CD4-positive, alpha-beta T cell (primary cell): ENCODE results near the gene YTHDF2. TPM values are rescaled to one million over a fixed set of nuclear protein-coding genes. Genes with fewer than 3 reads are reported as not detected.

Experiments
- ATAC-seq: fragments of 200-7000 bp; cut with Tn5 transposase; one replicate; pipeline ENCODE4 v1.10.0; 2022; ENCODE audit warnings: mild to moderate bottlenecking; ENCODE audit not compliant: poor library complexity
- CTCF ChIA-PET: fragments of 350-600 bp; sonication (Branson Sonifier 250); formaldehyde crosslinking; loops from one replicate; lab custom pipeline; 2021; ENCODE audit warnings: antibody characterized with exemption, inconsistent platforms; lab: Charles Lee
- POLR2A ChIA-PET: fragments of 350-600 bp; sonication (Branson Sonifier 250); formaldehyde crosslinking; loops from one replicate; lab custom pipeline; 2021; ENCODE audit warnings: antibody characterized with exemption, inconsistent platforms; lab: Charles Lee
- DNase-seq, 14 experiments: peaks; one replicate each; pipeline ENCODE4 v3.0.0-alpha.2; 2013 to 2020; ENCODE audit warnings: mixed read lengths in 2 of 14
- H3K27ac ChIP-seq, 2 donors: one replicate each; pipeline versions ENCODE4 v1.5.1 to v1.7.0; 2013; ENCODE audit warnings: low read length in 2 of 2, low read depth in 1 of 2, mild to moderate bottlenecking in 1 of 2
- H3K27me3 ChIP-seq, 2 experiments: 1 replicate in 1 of 2; 2 replicates in 1 of 2; pipeline versions ENCODE4 v1.6.1 to v1.7.0; 2013; ENCODE audit warnings: low read length in 2 of 2, control low read depth in 1 of 2, mild to moderate bottlenecking in 1 of 2, moderate library complexity in 1 of 2; ENCODE audit not compliant: insufficient read depth in 2 of 2, control insufficient read depth in 1 of 2
- H3K36me3 ChIP-seq: one replicate; pipeline ENCODE4 v1.6.1; 2013; ENCODE audit warnings: low read length, control low read depth; ENCODE audit not compliant: insufficient read depth
- H3K4me1 ChIP-seq: one replicate; pipeline ENCODE4 v1.6.1; 2013; ENCODE audit warnings: low read length, control low read depth; ENCODE audit not compliant: insufficient read depth
- H3K4me3 ChIP-seq: one replicate; pipeline ENCODE4 v1.5.1; 2013; ENCODE audit warnings: mild to moderate bottlenecking, low read length, moderate library complexity
- H3K9me3 ChIP-seq, 2 experiments: 1 replicate in 1 of 2; 2 replicates in 1 of 2; pipeline versions ENCODE4 v1.6.1 to v1.7.0; 2013; ENCODE audit warnings: low read length in 2 of 2, mild to moderate bottlenecking in 2 of 2, control low read depth in 1 of 2, moderate library complexity in 1 of 2; ENCODE audit not compliant: control insufficient read depth in 1 of 2, insufficient read depth in 1 of 2
- H3K27ac Mint-ChIP-seq: one replicate; pipeline ENCODE4 v1.8.0; 2020; ENCODE audit warnings: mixed read lengths
- H3K27me3 Mint-ChIP-seq: one replicate; pipeline ENCODE4 v1.8.0; 2021; ENCODE audit warnings: mixed read lengths
- H3K36me3 Mint-ChIP-seq: one replicate; pipeline ENCODE4 v1.8.0; 2021; ENCODE audit warnings: low read depth, mixed read lengths
- H3K4me1 Mint-ChIP-seq: one replicate; pipeline ENCODE4 v1.8.0; 2021; ENCODE audit warnings: low read depth, mixed read lengths
- H3K4me3 Mint-ChIP-seq: one replicate; pipeline ENCODE4 v1.8.0; 2020; ENCODE audit warnings: mild to moderate bottlenecking, mixed read lengths
- H3K9me3 Mint-ChIP-seq: one replicate; pipeline ENCODE4 v1.8.0; 2020; ENCODE audit warnings: mixed read lengths
- CTCF ChIP-seq: fragments of 200-600 bp; IDR thresholded peaks from one replicate; pipeline ENCODE4 v1.8.0; 2022; ENCODE audit warnings: antibody characterized with exemption, mild to moderate bottlenecking
- intact Hi-C, 2 experiments: fragments of 100-400 bp; cut with DNase I in 1 of 2; cut with micrococcal nuclease in 1 of 2; formaldehyde crosslinking; loops; one replicate each; pipeline versions ENCODE4 v1.15.1 to v1.9.0; 2023 to 2025; cut with DNase I, micrococcal nuclease
- total RNA-seq, 174 experiments: library from RNA in 2 of 174; stranded (reverse) in 2 of 174; gene quantifications; one replicate each; pipeline ENCODE4 v1.2.3 and lab custom pipeline; 2021 to 2026

Gene YTHDF2
- total RNA-seq, 2 experiments from 2014 or later: 85.0 to 100 TPM

GRCh38 chr1:28812669-28813468 lies 76.1 kb downstream of the YTHDF2 start:
- Mint-ChIP-seq H3K27ac (no peak overlapping the region), H3K4me3 (no peak overlapping the region), H3K27me3 (peaks cover 63% of the 10 kb centered on the region), H3K9me3 (no peaks in the 10 kb centered on the region), H3K36me3 (no peaks in the 10 kb centered on the region), H3K4me1 (no peaks in the 10 kb centered on the region)
- Histone ChIP-seq H3K4me3 (no peak overlapping the region), H3K4me1 (peaks cover 3% of the 10 kb centered on the region), H3K27ac (no peak overlapping the region), H3K9me3 (no peaks in the 10 kb centered on the region), H3K27me3 (peaks cover 27 to 63% of the 10 kb centered on the region in 2 experiments), H3K36me3 (no peaks in the 10 kb centered on the region)
- ATAC-seq (no peak), DNase-seq (no peak)
- intact Hi-C loops: no loop called here
- ChIA-PET POLR2A (no interaction called here), CTCF (no interaction called here)
- no peak for TF ChIP-seq CTCF

GRCh38 chr1:28813931-28814465 lies 77.3 kb downstream of the YTHDF2 start:
- Mint-ChIP-seq H3K9me3 (no peaks in the 10 kb centered on the region), H3K36me3 (no peaks in the 10 kb centered on the region), H3K27me3 (peaks cover 74% of the 10 kb centered on the region), H3K4me3 (no peak overlapping the region), H3K27ac (no peak overlapping the region), H3K4me1 (no peaks in the 10 kb centered on the region)
- ATAC-seq: no peak
- no peak overlapping the region for H3K27ac ChIP-seq
- H3K9me3 ChIP-seq: no peaks in the 10 kb centered on the region
- intact Hi-C loops: no loop called here
- H3K4me3 ChIP-seq: no peak overlapping the region
- DNase-seq: no peak
- H3K4me1 ChIP-seq: peaks cover 3% of the 10 kb centered on the region
- ChIA-PET CTCF (no interaction called here), POLR2A (no interaction called here)
- H3K36me3 ChIP-seq: no peaks in the 10 kb centered on the region
- no peak for TF ChIP-seq CTCF
- H3K27me3 ChIP-seq: peaks cover 27 to 63% of the 10 kb centered on the region in 2 experiments

- no peaks in the 10 kb centered on the region for H3K9me3 Mint-ChIP-seq
- ChIA-PET CTCF (no interaction called here), POLR2A (interaction anchor here (1.0 kb wide), 1 partner anchor 173 kb away, joined by 3 read pairs; the partner anchor contains the start of gene TAF12)
- H3K4me1 Mint-ChIP-seq: no peaks in the 10 kb centered on the region
- Histone ChIP-seq H3K36me3 (no peaks in the 10 kb centered on the region), H3K27ac (no peak overlapping the region), H3K4me3 (no peak overlapping the region), H3K4me1 (peaks cover 3% of the 10 kb centered on the region), H3K9me3 (no peaks in the 10 kb centered on the region), H3K27me3 (peaks cover 27 to 55% of the 10 kb centered on the region in 2 experiments)
- H3K4me3 Mint-ChIP-seq: no peak overlapping the region
- H3K36me3 Mint-ChIP-seq: no peaks in the 10 kb centered on the region
- ATAC-seq: no peak
- no peak for DNase-seq
- intact Hi-C loops: no loop called here
- no peak for TF ChIP-seq CTCF
- no peak overlapping the region for H3K27ac Mint-ChIP-seq
- H3K27me3 Mint-ChIP-seq: peaks cover 66% of the 10 kb centered on the region
Observed at GRCh38 chr1:28815533-28816185, 78.9 kb downstream of the YTHDF2 start.
